Aorta (tissue), 5 donors: ENCODE data around the gene OPN3. TPM values are rescaled to one million over a fixed set of nuclear protein-coding genes. Genes with fewer than 3 reads are reported as not detected.

ENCODE experiments used
- ATAC-seq: fragments of 200-7000 bp; cut with Tn5 transposase; one replicate; pipeline ENCODE4 v1.9.1; 2022; ENCODE audit warnings: moderate library complexity; ENCODE audit not compliant: low FRiP score
- DNase-seq, 2 donors: peaks; one replicate each; pipeline ENCODE4 v3.0.0-alpha.2; 2020
- H3K27ac ChIP-seq, 2 donors: one replicate each; pipeline ENCODE4 v1.5.1; 2013; ENCODE audit warnings: low read length in 2 of 2, mild to moderate bottlenecking in 2 of 2, moderate library complexity in 2 of 2, control low read depth in 1 of 2, inconsistent platforms in 1 of 2, low read depth in 1 of 2
- H3K27me3 ChIP-seq, 2 donors: one replicate each; pipeline ENCODE4 v1.6.1; 2013; ENCODE audit warnings: control low read depth in 1 of 2, low read length in 1 of 2, mild to moderate bottlenecking in 1 of 2, moderate library complexity in 1 of 2; ENCODE audit not compliant: insufficient read depth in 2 of 2, control insufficient read depth in 1 of 2
- H3K36me3 ChIP-seq, 2 donors: one replicate each; pipeline ENCODE4 v1.6.1; 2013; ENCODE audit warnings: control low read depth in 1 of 2, low read length in 1 of 2, mild to moderate bottlenecking in 1 of 2; ENCODE audit not compliant: insufficient read depth in 2 of 2, control insufficient read depth in 1 of 2
- H3K4me1 ChIP-seq, 2 donors: one replicate each; pipeline ENCODE4 v1.6.1; 2013; ENCODE audit warnings: low read length in 2 of 2, control low read depth in 1 of 2, mild to moderate bottlenecking in 1 of 2, moderate library complexity in 1 of 2; ENCODE audit not compliant: insufficient read depth in 2 of 2, control insufficient read depth in 1 of 2
- H3K4me3 ChIP-seq, 2 donors: one replicate each; pipeline ENCODE4 v1.5.1; 2013; ENCODE audit warnings: low read length in 2 of 2, control low read depth in 1 of 2, mild to moderate bottlenecking in 1 of 2
- H3K9me3 ChIP-seq: one replicate; pipeline ENCODE4 v1.6.1; 2013; ENCODE audit warnings: mild to moderate bottlenecking, low read length; ENCODE audit not compliant: control insufficient read depth
- WGBS, 2 donors: extraction: QIAGEN DNeasy Blood & Tissue Kit; methylation state at CpG; one replicate each; pipeline ENCODE4 v1.1.7; 2013; 5-methylcytosine and 5-hydroxymethylcytosine counted together
- intact Hi-C, 2 donors: fragments of 100-400 bp; cut with DNase I; formaldehyde crosslinking; loops; one replicate each; pipeline versions ENCODE4 v1.14.2 to v1.15.0; 2022
- polyA plus RNA-seq, 2 donors: library from polyadenylated mRNA; stranded (reverse); fragments of 200-250 nt; gene quantifications; one replicate each; pipeline ENCODE4 v1.2.3, GENCODE V29; 2013
- total RNA-seq, 2 donors: library from RNA; stranded (reverse); fragmentation: NEBNext Ultra II Directional; extraction: Animal tissue kit (Norgen Biotek cat#: 25700); gene quantifications; one replicate each; pipeline ENCODE4 v1.2.1, GENCODE V29; 2021
- donor health status: healthy with polysubstance abuse.
- donor health status: Bipolar disorder and iron deficiency.
- donor health status: DM: no; HTN: no; CAD: no.
- donor health status: DM: no; HTN: no; CAD: no.
- donor health status: DM: yes; HTN: yes; CAD: no.

OPN3 gene
- total and polyA plus RNA-seq, 4 donors: 5.3 to 18.2 (median 6.2) TPM

GRCh38 chr1:241608379-241609033 lies 31.7 kb downstream of the OPN3 start:
- Histone ChIP-seq H3K9me3 (no peaks in the 10 kb centered on the region), H3K27me3 (no peaks in the 10 kb centered on the region), H3K4me3 (no peak overlapping the region), H3K27ac (no peak overlapping the region), H3K4me1 (peaks cover 0 to 2% of the 10 kb centered on the region in 2 donors), H3K36me3 (no peaks in the 10 kb centered on the region)
- WGBS, 2 donors: 28 to 36% methylated on average over 3 of the region's 3 CpGs
- intact Hi-C loops: no loop called here
- no peak for ATAC-seq
- DNase-seq: no peak

- peaks cover 0 to 2% of the 10 kb centered on the region in 2 donors for H3K4me1 ChIP-seq
- no peak overlapping the region for H3K27ac ChIP-seq
- ATAC-seq (no peak), DNase-seq (no peak)
- no peaks in the 10 kb centered on the region for H3K36me3 ChIP-seq
- H3K9me3 ChIP-seq: no peaks in the 10 kb centered on the region
- H3K4me3 ChIP-seq: no peak overlapping the region
- H3K27me3 ChIP-seq: no peaks in the 10 kb centered on the region
- intact Hi-C loops: no loop called here
These were observed 32.7 kb downstream of the OPN3 start for GRCh38 chr1:241607497-241607896.

GRCh38 chr1:241606544-241606943 lies 33.6 kb downstream of the OPN3 start:
- intact Hi-C loops: no loop called here
- Histone ChIP-seq H3K27me3 (no peaks in the 10 kb centered on the region), H3K4me3 (no peak overlapping the region), H3K9me3 (no peaks in the 10 kb centered on the region), H3K27ac (no peak overlapping the region), H3K36me3 (no peaks in the 10 kb centered on the region), H3K4me1 (peaks cover 0 to 2% of the 10 kb centered on the region in 2 donors)
- no peak for DNase-seq
- WGBS, 2 donors: 72 to 78% methylated on average over 5 of the region's 5 CpGs
- ATAC-seq: no peak

GRCh38 chr1:241605146-241605805 lies 34.9 kb downstream of the OPN3 start:
- no peak for ATAC-seq
- Histone ChIP-seq H3K27me3 (no peaks in the 10 kb centered on the region), H3K36me3 (no peaks in the 10 kb centered on the region), H3K9me3 (no peaks in the 10 kb centered on the region), H3K4me3 (no peak overlapping the region), H3K4me1 (peaks cover 0 to 2% of the 10 kb centered on the region in 2 donors), H3K27ac (no peak overlapping the region)
- DNase-seq: no peak
- intact Hi-C loops: no loop called here
- 73 to 78% methylated on average over 9 of the region's 9 CpGs for WGBS, 2 donors

- no peaks in the 10 kb centered on the region for H3K36me3 ChIP-seq
- peak; percentile 48 for ATAC-seq
- intact Hi-C loops: no loop called here
- no peaks in the 10 kb centered on the region for H3K9me3 ChIP-seq
- peaks cover 0 to 2% of the 10 kb centered on the region in 2 donors for H3K4me1 ChIP-seq
- no peaks in the 10 kb centered on the region for H3K27me3 ChIP-seq
- H3K4me3 ChIP-seq: no peak overlapping the region
- 48 to 53% methylated on average over 3 of the region's 3 CpGs for WGBS, 2 donors
- no peak overlapping the region for H3K27ac ChIP-seq
- no peak for DNase-seq
These were observed 36.4 kb downstream of the OPN3 start for GRCh38 chr1:241603731-241604245.

GRCh38 chr1:241600496-241600901 lies 39.7 kb downstream of the OPN3 start:
- H3K4me3 ChIP-seq: no peak overlapping the region
- no peaks in the 10 kb centered on the region for H3K27me3 ChIP-seq
- 71 to 84% methylated on average over 2 of the region's 2 CpGs for WGBS, 2 donors
- H3K9me3 ChIP-seq: no peaks in the 10 kb centered on the region
- H3K27ac ChIP-seq: no peak overlapping the region
- H3K36me3 ChIP-seq: no peaks in the 10 kb centered on the region
- DNase-seq: no peak
- intact Hi-C loops: no loop called here
- ATAC-seq: no peak
- peaks cover 0 to 2% of the 10 kb centered on the region in 2 donors for H3K4me1 ChIP-seq

- intact Hi-C loops: no loop called here
- Histone ChIP-seq H3K27ac (no peak overlapping the region), H3K4me1 (no peaks in the 10 kb centered on the region), H3K4me3 (no peak overlapping the region), H3K9me3 (no peaks in the 10 kb centered on the region), H3K27me3 (no peaks in the 10 kb centered on the region), H3K36me3 (no peaks in the 10 kb centered on the region)
- ATAC-seq: no peak
- no peak for DNase-seq
- 70 to 76% methylated on average over 3 of the region's 3 CpGs for WGBS, 2 donors
These were observed 41.9 kb downstream of the OPN3 start for GRCh38 chr1:241598249-241598648.

- Histone ChIP-seq H3K9me3 (no peaks in the 10 kb centered on the region), H3K4me1 (no peaks in the 10 kb centered on the region), H3K4me3 (no peak overlapping the region), H3K27ac (no peak overlapping the region), H3K27me3 (no peaks in the 10 kb centered on the region), H3K36me3 (no peaks in the 10 kb centered on the region)
- 87 to 92% methylated on average over 6 of the region's 6 CpGs for WGBS, 2 donors
- DNase-seq (no peak), ATAC-seq (no peak)
- intact Hi-C loops: no loop called here
These were observed 43.5 kb downstream of the OPN3 start for GRCh38 chr1:241596633-241597032.

- Histone ChIP-seq H3K9me3 (no peaks in the 10 kb centered on the region), H3K4me3 (no peak overlapping the region), H3K27me3 (no peaks in the 10 kb centered on the region), H3K36me3 (no peaks in the 10 kb centered on the region), H3K27ac (no peak overlapping the region), H3K4me1 (no peaks in the 10 kb centered on the region)
- no peak for DNase-seq
- intact Hi-C loops: no loop called here
- 93 to 100% methylated on average over 1 of the region's 1 CpG for WGBS, 2 donors
- no peak for ATAC-seq
These were observed 47.0 kb downstream of the OPN3 start for GRCh38 chr1:241593186-241593585.
